Measurements from ENCODE around the gene MUC4. TPM values are rescaled to one million over a fixed set of nuclear protein-coding genes. Genes with fewer than 3 reads are reported as not detected.
"Not testable (repeated sequence)": the region's sequence is repeated elsewhere in the genome, so short reads cannot be mapped to it uniquely, and the experiment has no call there.

MUC4 gene
- total RNA-seq, 1 donor from 2014 or later: not detected

DNA sequence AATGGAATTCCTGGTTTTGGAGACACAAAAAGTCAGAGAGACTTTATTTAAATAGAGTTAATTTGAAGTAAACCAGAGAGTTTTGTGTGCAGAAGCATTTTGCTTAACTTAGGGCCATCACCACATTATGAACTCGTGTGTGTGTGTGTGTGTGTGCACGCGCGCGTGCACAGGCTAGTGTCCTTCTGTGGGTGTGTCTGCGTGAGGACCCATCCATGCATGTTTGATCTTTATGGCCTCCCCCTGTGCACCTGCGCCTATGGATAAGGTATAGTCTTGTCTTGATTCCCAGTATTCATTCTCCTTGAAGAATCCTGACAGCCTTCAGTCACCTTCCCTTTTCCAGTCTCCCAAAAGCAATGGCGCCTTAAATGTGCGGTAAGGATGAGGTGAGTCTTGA is 65.0 kb downstream of the MUC4 start:
- Histone ChIP-seq H3K27me3 (no peaks in the 10 kb centered on the region), H3K27ac (no peak overlapping the region), H3K36me3 (no peaks in the 10 kb centered on the region), H3K9me3 (no peaks in the 10 kb centered on the region), H3K4me1 (no peaks in the 10 kb centered on the region), H3K4me3 (no peak overlapping the region)
- intact Hi-C loops (cut with DNase I): no loop called here
- TF ChIP-seq, protein P1, sequence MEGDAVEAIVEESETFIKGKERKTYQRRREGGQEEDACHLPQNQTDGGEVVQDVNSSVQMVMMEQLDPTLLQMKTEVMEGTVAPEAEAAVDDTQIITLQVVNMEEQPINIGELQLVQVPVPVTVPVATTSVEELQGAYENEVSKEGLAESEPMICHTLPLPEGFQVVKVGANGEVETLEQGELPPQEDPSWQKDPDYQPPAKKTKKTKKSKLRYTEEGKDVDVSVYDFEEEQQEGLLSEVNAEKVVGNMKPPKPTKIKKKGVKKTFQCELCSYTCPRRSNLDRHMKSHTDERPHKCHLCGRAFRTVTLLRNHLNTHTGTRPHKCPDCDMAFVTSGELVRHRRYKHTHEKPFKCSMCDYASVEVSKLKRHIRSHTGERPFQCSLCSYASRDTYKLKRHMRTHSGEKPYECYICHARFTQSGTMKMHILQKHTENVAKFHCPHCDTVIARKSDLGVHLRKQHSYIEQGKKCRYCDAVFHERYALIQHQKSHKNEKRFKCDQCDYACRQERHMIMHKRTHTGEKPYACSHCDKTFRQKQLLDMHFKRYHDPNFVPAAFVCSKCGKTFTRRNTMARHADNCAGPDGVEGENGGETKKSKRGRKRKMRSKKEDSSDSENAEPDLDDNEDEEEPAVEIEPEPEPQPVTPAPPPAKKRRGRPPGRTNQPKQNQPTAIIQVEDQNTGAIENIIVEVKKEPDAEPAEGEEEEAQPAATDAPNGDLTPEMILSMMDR (IDR thresholded peaks at IDR 0.05): no peak
- DNase-seq (ENCODE audit: low spot score in 2 of 2): no peak

DNA sequence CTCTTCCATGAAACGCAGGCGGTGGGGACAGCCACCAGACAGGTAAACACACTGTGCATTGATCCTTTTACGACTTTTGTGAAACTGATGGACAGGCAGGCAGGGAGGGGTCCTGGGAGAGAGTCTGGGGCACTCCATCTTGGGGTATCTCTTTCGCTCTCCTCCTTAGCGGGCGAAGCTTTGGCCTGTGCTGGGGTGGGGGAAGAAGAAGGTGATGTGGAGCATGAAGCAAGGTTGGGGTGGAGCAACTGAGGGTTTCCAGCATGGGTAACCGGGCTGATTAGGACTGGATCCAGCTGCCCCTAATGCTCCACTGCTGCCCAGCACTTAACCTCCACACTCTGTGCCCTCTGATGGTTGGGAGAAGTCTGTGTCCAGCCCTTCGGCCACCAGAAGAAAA is 65.4 kb downstream of the MUC4 start:
- Histone ChIP-seq H3K27me3 (no peaks in the 10 kb centered on the region), H3K4me3 (no peak overlapping the region), H3K4me1 (no peaks in the 10 kb centered on the region), H3K27ac (no peak overlapping the region), H3K9me3 (no peaks in the 10 kb centered on the region), H3K36me3 (no peaks in the 10 kb centered on the region)
- DNase-seq (ENCODE audit: low spot score in 2 of 2): no peak
- TF ChIP-seq, protein P1 (IDR thresholded peaks at IDR 0.05): no peak
- intact Hi-C loops (cut with DNase I): no loop called here

DNA sequence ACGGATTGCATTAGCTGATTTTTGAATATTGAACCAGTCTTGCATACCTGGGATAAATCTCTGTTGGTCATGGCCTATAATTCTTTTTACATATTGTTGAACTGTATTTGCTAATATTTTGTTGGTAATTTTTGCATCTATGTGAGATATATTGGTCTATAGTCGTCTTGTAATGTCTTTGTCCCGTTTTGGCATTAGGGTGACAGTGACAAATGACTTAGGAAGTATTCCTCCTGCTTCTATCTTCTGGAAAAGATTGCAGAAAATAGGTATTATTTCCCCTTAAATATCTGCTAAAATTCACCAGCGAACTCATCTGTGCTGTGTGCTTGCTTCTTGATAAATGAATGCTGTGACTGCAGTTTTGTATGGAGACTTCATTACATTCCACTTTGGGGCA is 67.3 kb downstream of the MUC4 start:
- H3K36me3 ChIP-seq: no peaks in the 10 kb centered on the region
- H3K9me3 ChIP-seq: no peaks in the 10 kb centered on the region

DNA sequence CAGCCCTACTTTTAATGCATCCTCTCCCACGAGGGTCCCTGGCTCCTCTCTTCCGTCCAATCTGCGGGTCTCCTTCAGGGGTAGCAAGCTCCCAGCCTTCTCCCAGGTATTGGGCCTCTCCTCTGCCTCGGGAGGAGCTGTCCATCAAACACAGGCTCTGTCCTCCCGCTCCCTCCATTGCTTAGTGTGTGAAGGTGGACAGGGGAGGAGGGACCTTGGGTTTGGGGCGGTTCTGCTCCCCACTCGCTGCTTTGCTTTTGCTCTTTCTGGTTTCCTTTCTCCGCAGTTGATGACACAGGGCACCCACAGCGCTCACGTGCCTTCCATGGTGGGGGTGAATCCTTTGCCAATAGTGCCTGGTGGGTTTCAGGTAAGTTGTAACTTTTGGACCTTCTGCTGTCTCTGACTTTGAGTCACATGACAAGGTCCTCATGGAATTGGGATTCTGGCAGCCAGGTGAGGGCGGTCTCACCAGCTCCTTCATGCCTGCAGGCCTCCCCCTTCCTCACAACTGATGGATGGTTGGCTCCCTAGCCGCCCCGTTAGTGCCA is 72.1 kb downstream of the MUC4 start:
- Histone ChIP-seq H3K9me3 (no peaks in the 10 kb centered on the region), H3K4me1 (no peaks in the 10 kb centered on the region), H3K27ac (no peak overlapping the region), H3K36me3 (peaks cover 7 to 31% of the 10 kb centered on the region in 2 donors), H3K4me3 (no peak overlapping the region), H3K27me3 (no peaks in the 10 kb centered on the region)
- intact Hi-C loops (cut with DNase I): no loop called here
- TF ChIP-seq, protein P1 (IDR thresholded peaks at IDR 0.05): no peak
- DNase-seq (ENCODE audit: low spot score in 2 of 2): no peak

More for the DNA sequence above, 67.3 kb downstream of the MUC4 start:
- TF ChIP-seq, protein P1 (IDR thresholded peaks at IDR 0.05): no peak
- Histone ChIP-seq H3K27me3 (no peaks in the 10 kb centered on the region), H3K4me3 (no peak overlapping the region), H3K4me1 (no peaks in the 10 kb centered on the region), H3K27ac (no peak overlapping the region)
- DNase-seq (ENCODE audit: low spot score in 2 of 2): no peak
- intact Hi-C loops (cut with DNase I): no loop called here

DNA sequence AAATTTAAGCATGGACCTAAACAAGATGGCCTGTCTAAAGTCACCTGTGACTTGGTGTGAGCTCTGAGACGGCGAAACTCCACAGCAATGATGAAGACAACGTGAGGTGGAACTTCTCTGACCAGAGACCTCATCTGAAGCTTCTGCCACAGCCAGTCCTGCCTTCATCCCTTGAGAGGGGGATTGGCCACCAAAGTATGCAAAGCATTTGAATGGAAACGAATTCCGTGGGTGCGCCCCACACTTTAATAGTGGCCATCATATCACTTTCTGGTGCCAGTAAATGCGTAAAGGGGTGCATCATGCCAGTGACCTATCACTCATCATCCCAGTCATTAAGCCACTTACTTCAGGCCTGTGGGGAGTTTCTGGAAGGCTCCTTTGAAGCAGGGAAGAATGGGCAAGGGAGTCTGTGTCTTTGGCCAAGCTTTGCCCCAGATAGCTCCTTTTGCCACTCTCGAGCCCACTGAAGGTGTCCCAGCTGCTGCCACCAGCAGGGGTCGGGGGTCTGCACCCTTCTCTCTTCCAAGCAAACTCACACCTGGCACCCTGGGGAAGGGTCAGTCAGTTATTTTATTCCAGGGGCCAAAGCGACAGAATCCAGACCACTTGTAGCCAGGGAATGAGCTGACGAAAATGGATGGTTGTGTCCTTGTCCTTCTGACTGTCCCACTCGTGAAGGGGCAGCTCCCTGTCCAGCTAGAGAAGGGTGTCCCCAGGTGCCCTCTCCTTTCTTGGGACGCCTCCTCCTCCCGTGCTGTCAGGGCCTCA is 73.3 kb downstream of the MUC4 start:
- DNase-seq (ENCODE audit: low spot score in 2 of 2): no peak
- intact Hi-C loops (cut with DNase I): no loop called here

DNA sequence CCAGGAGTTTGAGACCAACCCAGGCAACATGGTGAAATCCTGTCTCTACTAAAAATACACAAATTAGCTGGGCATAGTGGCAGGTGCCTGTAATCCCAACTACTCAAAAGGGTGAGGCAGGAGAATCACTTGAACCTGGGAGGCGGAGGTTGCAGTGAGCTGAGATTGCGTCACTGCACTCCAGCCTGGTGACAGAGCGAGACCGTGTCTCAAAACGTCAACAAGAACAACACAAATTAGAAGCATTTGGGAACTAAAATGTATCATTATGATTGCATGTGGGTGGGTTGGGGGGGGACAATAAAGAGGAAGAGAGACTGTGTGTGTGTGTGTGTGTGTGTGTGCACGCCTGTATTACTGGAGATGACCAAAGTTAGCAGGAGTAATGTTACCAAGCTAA is 73.9 kb downstream of the MUC4 start:
- H3K9me3 ChIP-seq; H3K27me3 ChIP-seq; DNase-seq (ENCODE audit: low spot score in 2 of 2); H3K27ac ChIP-seq; H3K4me3 ChIP-seq; H3K4me1 ChIP-seq; intact Hi-C loops (cut with DNase I): not testable (repeated sequence)
- peaks cover 7 to 44% of the 10 kb centered on the region in 2 donors for H3K36me3 ChIP-seq

More for the DNA sequence above, 73.3 kb downstream of the MUC4 start:
- H3K4me1 ChIP-seq: no peaks in the 10 kb centered on the region
- no peaks in the 10 kb centered on the region for H3K27me3 ChIP-seq
- H3K36me3 ChIP-seq: peaks cover 7 to 37% of the 10 kb centered on the region in 2 donors
- no peak overlapping the region for H3K4me3 ChIP-seq
- H3K9me3 ChIP-seq: no peaks in the 10 kb centered on the region
- H3K27ac ChIP-seq: no peak overlapping the region
- TF ChIP-seq, protein P1 (IDR thresholded peaks at IDR 0.05): no peak

Data from ascending aorta (tissue), 2 donors.